Retinal pigment epithelial cell (primary cell): Measurements from ENCODE around the gene KSR2.

Source experiments
- DNase-seq: peaks from one replicate; pipeline ENCODE4 v3.0.0-alpha.2; 2010; ENCODE audit warnings: low read depth
- H3K4me3 ChIP-seq: 2 replicates; pipeline ENCODE4 v1.5.1; 2011; ENCODE audit warnings: mild to moderate bottlenecking, low read length, control low read depth, moderate library complexity
- TF ChIP-seq, protein P1 (sequence below): conservative IDR thresholded peaks from 2 replicates; pipeline ENCODE4 v1.5.1; 2011; ENCODE audit warnings: low read depth, low read length, control low read depth, inconsistent platforms

KSR2 gene

DNA sequence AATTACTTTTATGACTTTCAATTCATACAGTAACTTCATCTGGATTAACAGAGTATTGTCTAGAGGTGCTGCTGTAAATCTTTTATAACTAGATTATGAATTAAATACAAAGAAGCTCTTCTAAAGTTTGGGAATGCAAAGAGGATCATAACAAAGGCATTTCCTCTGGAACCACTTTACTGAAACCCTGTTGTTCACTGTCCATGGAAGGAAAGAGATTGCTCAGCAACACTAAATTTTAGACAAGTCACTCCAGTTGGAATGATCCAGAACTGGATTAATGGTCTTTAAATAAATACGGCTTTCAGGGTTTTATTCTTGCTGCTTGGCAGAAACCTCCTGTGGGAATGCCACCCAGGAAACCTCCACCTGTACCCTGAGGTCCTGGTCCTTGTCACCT lies 250.6 kb downstream of the KSR2 start:
- DNase-seq, result no peak
- TF ChIP-seq, protein P1, sequence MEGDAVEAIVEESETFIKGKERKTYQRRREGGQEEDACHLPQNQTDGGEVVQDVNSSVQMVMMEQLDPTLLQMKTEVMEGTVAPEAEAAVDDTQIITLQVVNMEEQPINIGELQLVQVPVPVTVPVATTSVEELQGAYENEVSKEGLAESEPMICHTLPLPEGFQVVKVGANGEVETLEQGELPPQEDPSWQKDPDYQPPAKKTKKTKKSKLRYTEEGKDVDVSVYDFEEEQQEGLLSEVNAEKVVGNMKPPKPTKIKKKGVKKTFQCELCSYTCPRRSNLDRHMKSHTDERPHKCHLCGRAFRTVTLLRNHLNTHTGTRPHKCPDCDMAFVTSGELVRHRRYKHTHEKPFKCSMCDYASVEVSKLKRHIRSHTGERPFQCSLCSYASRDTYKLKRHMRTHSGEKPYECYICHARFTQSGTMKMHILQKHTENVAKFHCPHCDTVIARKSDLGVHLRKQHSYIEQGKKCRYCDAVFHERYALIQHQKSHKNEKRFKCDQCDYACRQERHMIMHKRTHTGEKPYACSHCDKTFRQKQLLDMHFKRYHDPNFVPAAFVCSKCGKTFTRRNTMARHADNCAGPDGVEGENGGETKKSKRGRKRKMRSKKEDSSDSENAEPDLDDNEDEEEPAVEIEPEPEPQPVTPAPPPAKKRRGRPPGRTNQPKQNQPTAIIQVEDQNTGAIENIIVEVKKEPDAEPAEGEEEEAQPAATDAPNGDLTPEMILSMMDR, result no peak
- H3K4me3 ChIP-seq, result no peak overlapping the region

DNA sequence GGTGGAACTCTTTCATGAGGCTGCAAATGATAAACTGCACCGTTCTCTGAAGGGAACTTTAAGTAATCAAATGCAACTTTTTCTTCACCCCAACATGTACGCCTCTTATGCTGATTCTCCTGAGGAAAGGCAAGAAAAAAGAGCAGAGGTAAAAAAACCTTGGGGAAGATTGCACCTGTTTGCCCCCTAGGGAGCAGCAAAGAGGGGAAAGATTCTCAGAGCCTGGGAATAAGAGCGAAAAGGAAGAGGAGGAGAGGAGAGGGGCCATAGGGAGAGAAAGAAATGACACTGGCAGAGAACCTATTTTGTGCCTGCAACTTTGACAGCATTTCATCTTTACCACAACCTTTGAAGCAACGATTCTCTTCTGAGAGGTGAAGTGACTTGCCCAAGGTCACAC lies 254.6 kb downstream of the KSR2 start:
- no peak overlapping the region for H3K4me3 ChIP-seq
- TF ChIP-seq, protein P1, result no peak
- no peak for DNase-seq

DNA sequence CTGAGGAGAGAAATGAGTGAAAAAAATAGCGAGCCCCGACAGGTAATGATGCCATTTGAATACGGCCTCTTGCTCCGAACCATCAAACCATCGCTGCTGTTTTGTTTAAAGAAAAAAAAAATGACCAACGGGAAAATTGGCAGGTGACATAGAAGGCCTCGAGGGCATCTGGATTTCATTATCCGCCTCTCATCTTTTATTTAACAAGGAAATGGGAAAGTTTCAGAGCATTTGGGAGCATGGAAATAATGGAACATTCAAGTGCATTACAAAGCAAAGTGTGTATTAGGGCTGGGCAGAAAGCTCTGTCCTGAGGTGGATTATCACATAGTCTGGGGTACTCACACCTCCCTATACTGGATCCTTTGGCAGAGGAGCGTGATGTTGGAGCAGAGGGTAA lies 258.7 kb downstream of the KSR2 start:
- TF ChIP-seq, protein P1, result no peak
- DNase-seq, result no peak
- H3K4me3 ChIP-seq, result no peak overlapping the region

DNA sequence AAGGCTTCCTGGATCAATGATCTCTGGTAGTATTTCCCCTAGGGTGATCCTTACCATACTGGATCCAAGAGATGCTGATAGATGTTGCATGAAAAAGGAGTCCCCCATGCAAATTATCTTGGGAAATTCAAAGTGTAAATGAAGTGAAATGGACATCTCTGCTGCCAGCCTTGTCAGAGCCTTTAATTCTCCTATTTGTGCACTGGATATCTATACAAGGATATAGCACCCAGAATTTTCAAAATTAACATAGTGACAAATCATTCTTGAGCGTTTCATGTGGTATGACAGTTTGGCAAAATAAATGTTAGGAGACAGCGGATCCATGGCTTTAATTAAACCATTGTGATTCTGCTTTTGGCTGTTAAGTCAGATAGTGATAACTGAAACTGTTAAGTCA lies 260.9 kb downstream of the KSR2 start:
- DNase-seq, result no peak
- TF ChIP-seq, protein P1, result no peak

DNA sequence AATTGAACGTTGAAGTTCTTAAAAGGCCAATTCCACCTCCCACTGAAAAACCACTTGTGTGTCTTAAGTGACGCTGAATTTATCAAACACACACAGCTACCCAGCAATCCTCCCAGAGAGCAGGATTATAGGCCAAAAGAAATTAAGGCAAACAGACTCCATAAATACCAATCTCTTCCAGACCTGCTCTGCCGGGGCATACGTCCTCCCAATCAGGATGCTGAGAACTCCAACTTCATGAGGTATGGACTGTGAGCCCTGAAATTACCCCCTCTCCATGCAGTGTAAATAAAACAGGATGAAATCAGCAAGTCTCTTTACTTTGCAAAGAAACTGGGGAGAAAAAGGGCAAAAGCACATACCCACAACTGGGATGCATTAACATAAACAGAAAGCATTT lies 265.2 kb downstream of the KSR2 start:
- DNase-seq, result no peak
- H3K4me3 ChIP-seq, result no peak overlapping the region
- TF ChIP-seq, protein P1, result no peak

More for the DNA sequence above, 260.9 kb downstream of the KSR2 start:
- H3K4me3 ChIP-seq, result no peak overlapping the region

DNA sequence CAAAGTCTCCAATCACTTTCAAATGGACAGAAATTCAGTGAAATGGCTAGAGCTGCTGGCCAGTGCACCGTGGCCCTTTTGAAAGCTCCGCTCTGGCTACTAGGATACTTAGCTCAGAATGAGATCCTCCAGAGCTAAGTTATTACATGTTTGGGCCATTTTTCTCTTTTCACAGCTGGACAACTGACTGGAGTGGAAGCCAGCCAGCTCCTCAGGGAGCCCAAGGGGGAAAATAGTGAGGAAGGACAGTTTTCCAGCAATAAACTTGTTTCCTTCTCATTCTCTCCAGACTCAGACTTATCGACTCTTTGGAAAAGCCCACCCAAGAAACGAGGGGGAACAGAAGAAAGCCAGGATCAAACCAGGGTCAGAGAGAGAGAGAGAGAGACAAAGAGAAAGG lies 266.0 kb downstream of the KSR2 start:
- H3K4me3 ChIP-seq, result no peak overlapping the region
- TF ChIP-seq, protein P1, result no peak
- DNase-seq, result no peak

DNA sequence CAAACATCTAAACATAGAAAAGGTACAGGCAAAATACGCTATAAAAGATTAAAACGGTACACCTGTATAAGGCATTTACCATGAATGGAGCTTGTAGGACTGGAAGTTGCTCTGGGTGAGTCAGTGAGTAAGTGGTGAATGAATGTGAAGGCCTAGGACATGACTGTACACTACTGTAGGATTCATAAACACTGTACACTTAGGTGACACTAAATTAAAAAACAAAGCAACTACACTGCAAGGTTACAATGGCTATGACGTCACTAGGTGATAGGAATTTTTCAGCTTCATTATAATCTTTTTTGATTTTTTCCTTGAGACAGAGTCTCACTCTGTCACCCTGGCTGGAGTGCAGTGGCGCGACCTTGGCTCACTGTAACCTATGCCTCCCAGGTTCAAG lies 269.2 kb downstream of the KSR2 start:
- DNase-seq, result no peak
- TF ChIP-seq, protein P1, result no peak
- no peak overlapping the region for H3K4me3 ChIP-seq
